SU-DHL-6 (cell line): ENCODE results near the gene SPNS2.

Experiments
- H2AFZ ChIP-seq: fragments of 200-600 bp; sonication (generic); 2 replicates; pipeline ENCODE4 v1.6.1; 2014; ENCODE audit warnings: low read depth, mild to moderate bottlenecking, moderate library complexity, mixed read lengths, antibody characterized with exemption, low read length; ENCODE audit not compliant: severe bottlenecking
- H3F3A ChIP-seq: fragments of 200-600 bp; shearing (Covaris generic); 2 replicates; pipeline ENCODE4 v1.6.0; 2016; ENCODE audit warnings: antibody characterized with exemption, mild to moderate bottlenecking; ENCODE audit not compliant: insufficient read depth
- H3K27ac ChIP-seq: fragments of 200-600 bp; sonication (generic); 2 replicates; pipeline ENCODE4 v1.5.1; 2016; ENCODE audit warnings: low read depth, mild to moderate bottlenecking, low read length, moderate library complexity, mixed read lengths
- H3K27me3 ChIP-seq: fragments of 200-600 bp; sonication (generic), shearing (Covaris generic); 2 replicates; pipeline ENCODE4 v1.6.0; 2014; ENCODE audit warnings: mild to moderate bottlenecking, low read length
- H3K36me3 ChIP-seq: fragments of 200-600 bp; sonication (generic); 2 replicates; pipeline ENCODE4 v1.6.1; 2014; ENCODE audit warnings: mild to moderate bottlenecking, low read length, mixed read lengths
- H3K4me2 ChIP-seq: fragments of 300-600, 200-600 bp; shearing (Covaris generic), sonication (generic); 2 replicates; pipeline ENCODE4 v1.6.0; 2014; ENCODE audit warnings: low read length, low read depth, mild to moderate bottlenecking; ENCODE audit not compliant: poor library complexity, severe bottlenecking
- H3K4me3 ChIP-seq: fragments of 200-600 bp; sonication (generic); 2 replicates; pipeline ENCODE4 v1.5.1; 2014; ENCODE audit warnings: antibody characterized with exemption, low read length, mild to moderate bottlenecking, mixed read lengths; ENCODE audit not compliant: insufficient read depth, poor library complexity, severe bottlenecking
- H3K79me2 ChIP-seq: fragments of 200-600 bp; sonication (generic); 2 replicates; pipeline ENCODE4 v1.6.1; 2014; ENCODE audit warnings: mild to moderate bottlenecking, low read length, moderate library complexity; ENCODE audit not compliant: insufficient read depth
- H3K9ac ChIP-seq: fragments of 200-600 bp; sonication (generic); 2 replicates; pipeline ENCODE4 v1.7.0; 2014; ENCODE audit warnings: mild to moderate bottlenecking, low read length
- H3K9me2 ChIP-seq: fragments of 200-600 bp; sonication (generic); replicated peaks from 2 replicates; pipeline ENCODE4 v1.6.1; 2014; ENCODE audit warnings: low read length; ENCODE audit not compliant: insufficient read depth
- H3K9me3 ChIP-seq: fragments of 200-600 bp; sonication (generic); 2 replicates; pipeline ENCODE4 v1.6.1; 2014; ENCODE audit warnings: low read length, mixed read lengths; ENCODE audit not compliant: insufficient read depth
- H4K20me1 ChIP-seq: fragments of 200-600 bp; sonication (generic); 2 replicates; pipeline ENCODE4 v1.6.1; 2014; ENCODE audit warnings: low read depth, mild to moderate bottlenecking, antibody characterized with exemption, low read length, moderate library complexity, mixed read lengths
- CTCF ChIP-seq: fragments of 200-600 bp; sonication (generic); IDR thresholded peaks from one replicate; pipeline ENCODE4 v1.5.1; 2017; ENCODE audit warnings: antibody characterized with exemption, mild to moderate bottlenecking, low read length, moderate library complexity; ENCODE audit not compliant: insufficient read depth, poor library complexity, severe bottlenecking
- EZH2phosphoT487 ChIP-seq: fragments of 200-600 bp; sonication (generic), shearing (Covaris generic); conservative IDR thresholded peaks from 2 replicates; pipeline ENCODE4 v1.6.1; 2018; ENCODE audit warnings: mild to moderate bottlenecking, antibody characterized with exemption, low read length, moderate library complexity, mixed read lengths

The SPNS2 gene

GRCh38 chr17:4540687-4541327, 42.1 kb downstream of the SPNS2 start:
- H3K36me3 ChIP-seq, result no peaks in the 10 kb centered on the region; the same call in 1 of the 2 replicates

GRCh38 chr17:4541328-4542002, 42.8 kb downstream of the SPNS2 start:
- Histone ChIP-seq H3K4me2 (no peak overlapping the region), H3K27ac (no peak overlapping the region), H3K9me3 (no peaks in the 10 kb centered on the region), H3K36me3 (no peaks in the 10 kb centered on the region; the same call in 1 of the 2 replicates), H3F3A (peaks cover 7% of the 10 kb centered on the region; the same call in 1 of the 2 replicates), H4K20me1 (no peaks in the 10 kb centered on the region), H3K79me2 (no peaks in the 10 kb centered on the region), H2AFZ (no peak overlapping the region), H3K27me3 (no peaks in the 10 kb centered on the region), H3K9me2 (no peaks in the 10 kb centered on the region), H3K4me3 (no peak overlapping the region), H3K9ac (no peak overlapping the region)
- TF ChIP-seq EZH2phosphoT487 (no peak), CTCF (no peak)

More at GRCh38 chr17:4540687-4541327, 42.1 kb downstream of the SPNS2 start:
- TF ChIP-seq EZH2phosphoT487, result no peak
- TF ChIP-seq CTCF, result no peak
- Histone ChIP-seq H2AFZ (no peak overlapping the region), H3K27me3 (no peaks in the 10 kb centered on the region), H3K4me3 (no peak overlapping the region), H3F3A (peaks cover 7% of the 10 kb centered on the region; the same call in 1 of the 2 replicates), H3K9me2 (no peaks in the 10 kb centered on the region), H4K20me1 (no peaks in the 10 kb centered on the region), H3K79me2 (no peaks in the 10 kb centered on the region), H3K4me2 (no peak overlapping the region), H3K9ac (no peak overlapping the region), H3K9me3 (no peaks in the 10 kb centered on the region), H3K27ac (no peak overlapping the region)

DNA sequence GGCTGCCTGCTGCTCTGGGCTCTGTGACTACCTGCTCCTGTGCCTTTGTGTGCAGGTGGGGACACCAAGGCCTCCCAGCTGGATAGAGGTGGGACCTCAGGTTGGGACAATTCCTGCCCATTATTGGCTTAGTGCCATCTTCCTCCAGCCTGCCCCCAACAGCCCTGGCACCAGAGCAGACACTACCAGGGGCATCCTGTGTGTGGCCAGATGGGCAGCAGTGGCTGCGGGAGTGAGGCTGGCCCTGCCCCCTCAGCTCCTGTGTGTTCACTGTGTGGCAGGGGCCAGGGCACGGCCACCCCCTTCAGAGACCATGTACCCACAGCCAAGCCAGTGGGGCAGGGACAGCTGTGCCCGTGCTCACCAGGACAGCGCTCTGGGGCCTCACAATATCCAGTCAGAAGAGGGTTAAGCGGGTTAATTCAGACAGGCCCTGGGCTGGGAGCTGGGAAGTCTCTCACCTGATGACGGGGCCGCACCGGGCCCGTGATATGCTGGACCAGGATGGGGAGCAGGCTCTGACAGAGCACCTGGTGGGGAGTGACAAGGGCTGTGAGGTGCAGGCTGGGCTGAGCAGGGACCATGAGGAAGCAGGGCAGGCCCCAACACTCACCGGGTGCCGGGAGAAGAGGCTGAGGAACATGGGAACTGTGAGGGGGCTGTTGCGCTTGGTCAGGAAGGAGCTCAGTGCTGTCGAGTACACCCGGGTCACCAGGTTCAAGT, 43.5 kb downstream of the SPNS2 start:
- Histone ChIP-seq H3K27ac (no peak overlapping the region), H3K4me2 (no peak overlapping the region), H3K9me2 (no peaks in the 10 kb centered on the region), H3K27me3 (no peaks in the 10 kb centered on the region), H3K9me3 (no peaks in the 10 kb centered on the region), H3K79me2 (no peaks in the 10 kb centered on the region), H3F3A (peaks cover 4% of the 10 kb centered on the region; the same call in 1 of the 2 replicates), H3K36me3 (no peaks in the 10 kb centered on the region; the same call in 1 of the 2 replicates), H2AFZ (no peak overlapping the region), H3K9ac (no peak overlapping the region), H3K4me3 (no peak overlapping the region), H4K20me1 (no peaks in the 10 kb centered on the region)
- no peak for TF ChIP-seq EZH2phosphoT487
- TF ChIP-seq CTCF, result no peak
